ENCODE data around the gene ZNF394. TPM values are rescaled to one million over a fixed set of nuclear protein-coding genes. Genes with fewer than 3 reads are reported as not detected.

Gene ZNF394
- polyA plus RNA-seq, 1 donor (not counting 4 experiments of a cell fraction or from before 2014, with no cell fraction given): 10.1 TPM

DNA sequence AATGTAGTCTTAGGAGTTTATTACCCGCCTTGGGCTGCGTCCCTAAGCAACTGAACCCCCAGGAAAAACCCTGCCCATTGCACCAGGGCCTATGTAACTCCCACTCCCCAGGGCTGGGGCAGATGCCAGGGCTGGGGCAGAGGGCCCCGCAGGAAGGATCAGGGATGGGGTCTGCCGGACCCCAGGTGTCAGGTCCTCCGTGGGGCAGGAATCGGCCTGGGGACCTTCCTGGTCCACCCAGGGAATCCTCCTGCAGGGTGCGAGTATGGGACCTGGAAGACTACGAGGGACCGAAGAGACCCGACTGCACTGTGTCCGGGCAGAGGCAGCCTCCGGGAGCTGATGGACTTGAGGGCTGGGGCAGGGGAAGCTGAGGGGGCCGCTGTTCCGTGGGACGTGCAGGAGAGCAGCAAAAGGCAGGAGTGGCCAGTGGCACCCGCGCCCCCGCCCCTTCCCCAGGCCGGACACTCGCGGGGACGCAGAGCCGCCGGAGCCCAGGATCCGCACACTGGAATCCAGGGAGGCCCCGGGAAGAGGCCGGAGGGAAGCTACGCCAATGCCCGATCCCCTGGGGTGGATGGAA is 31.7 kb downstream of the ZNF394 start:
- Histone ChIP-seq H3K27ac (ENCODE audit: control insufficient read depth, insufficient read depth, low read length) (no peak overlapping the region), H3K9me3 (ENCODE audit: control insufficient read depth, low read depth, low read length) (no peaks in the 10 kb centered on the region), H2AFZ (ENCODE audit: control insufficient read depth, low read length) (no peak overlapping the region), H3K4me2 (ENCODE audit: control insufficient read depth, extremely low read depth, insufficient read depth, low read depth, low read length) (no peak overlapping the region), H3K79me2 (ENCODE audit: control insufficient read depth, insufficient read depth, low read length) (peaks cover 32% of the 10 kb centered on the region), H3K36me3 (ENCODE audit: control insufficient read depth in 2 of 2, extremely low read depth in 1 of 2, insufficient read depth in 2 of 2, low read length in 2 of 2) (peaks cover 4% of the 10 kb centered on the region in 2 experiments), H3K9ac (ENCODE audit: control insufficient read depth, extremely low read depth, insufficient read depth, low read length) (no peak overlapping the region), H3K27me3 (ENCODE audit: control insufficient read depth, extremely low read depth, insufficient read depth, low read length) (no peaks in the 10 kb centered on the region), H3K4me1 (ENCODE audit: control insufficient read depth, extremely low read depth, insufficient read depth, low read length) (peaks cover 9% of the 10 kb centered on the region), H4K20me1 (ENCODE audit: control insufficient read depth, extremely low read depth, insufficient read depth, low read length) (no peaks in the 10 kb centered on the region), H3K9me1 (ENCODE audit: control insufficient read depth, extremely low read depth, insufficient read depth, low read length) (no peaks in the 10 kb centered on the region), H3K4me3 (ENCODE audit: control insufficient read depth in 2 of 3, extremely low read depth in 1 of 3, insufficient read depth in 2 of 3, low read depth in 1 of 3, low read length in 3 of 3) (no peak overlapping the region)
- no peak for FAIRE-seq
- dilution Hi-C loops (cut with MboI; ENCODE audit: extremely low pct_ligation_motif_present, low sequenced_read_pairs): no loop called here
- no peak for TF ChIP-seq EZH2 (IDR thresholded peaks at IDR 0.05; ENCODE audit: low read length)
- TF ChIP-seq, protein P1, sequence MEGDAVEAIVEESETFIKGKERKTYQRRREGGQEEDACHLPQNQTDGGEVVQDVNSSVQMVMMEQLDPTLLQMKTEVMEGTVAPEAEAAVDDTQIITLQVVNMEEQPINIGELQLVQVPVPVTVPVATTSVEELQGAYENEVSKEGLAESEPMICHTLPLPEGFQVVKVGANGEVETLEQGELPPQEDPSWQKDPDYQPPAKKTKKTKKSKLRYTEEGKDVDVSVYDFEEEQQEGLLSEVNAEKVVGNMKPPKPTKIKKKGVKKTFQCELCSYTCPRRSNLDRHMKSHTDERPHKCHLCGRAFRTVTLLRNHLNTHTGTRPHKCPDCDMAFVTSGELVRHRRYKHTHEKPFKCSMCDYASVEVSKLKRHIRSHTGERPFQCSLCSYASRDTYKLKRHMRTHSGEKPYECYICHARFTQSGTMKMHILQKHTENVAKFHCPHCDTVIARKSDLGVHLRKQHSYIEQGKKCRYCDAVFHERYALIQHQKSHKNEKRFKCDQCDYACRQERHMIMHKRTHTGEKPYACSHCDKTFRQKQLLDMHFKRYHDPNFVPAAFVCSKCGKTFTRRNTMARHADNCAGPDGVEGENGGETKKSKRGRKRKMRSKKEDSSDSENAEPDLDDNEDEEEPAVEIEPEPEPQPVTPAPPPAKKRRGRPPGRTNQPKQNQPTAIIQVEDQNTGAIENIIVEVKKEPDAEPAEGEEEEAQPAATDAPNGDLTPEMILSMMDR (optimal IDR thresholded peaks at IDR 0.05 in 1 of 3, IDR thresholded peaks at IDR 0.05 in 1 of 3, conservative IDR thresholded peaks at IDR 0.05 in 1 of 3; ENCODE audit: extremely low read depth in 1 of 3, insufficient read depth in 2 of 3, low read length in 3 of 3): no peak
- DNase-seq (ENCODE audit: low read depth, low spot score): no peak

DNA sequence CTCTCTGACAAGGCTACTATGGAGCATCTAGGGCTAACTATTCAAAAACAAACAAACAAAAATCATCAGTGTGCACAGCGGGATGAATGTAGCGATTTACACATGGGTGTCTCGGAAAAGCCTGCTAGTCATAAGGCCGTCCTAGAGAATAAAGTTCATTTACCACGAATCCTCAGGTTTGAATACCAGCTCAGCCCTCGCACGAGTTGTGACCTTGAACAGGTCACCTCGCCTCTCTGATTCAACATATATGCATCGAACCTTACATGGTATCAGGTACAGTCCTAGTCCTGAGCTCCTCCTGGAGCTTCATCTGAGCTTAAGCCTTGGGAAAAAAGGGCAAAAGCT is 34.7 kb downstream of the ZNF394 start:
- dilution Hi-C loops (cut with MboI; ENCODE audit: extremely low pct_ligation_motif_present, low sequenced_read_pairs): no loop called here
- Histone ChIP-seq H3K79me2 (ENCODE audit: control insufficient read depth, insufficient read depth, low read length) (peaks cover 56% of the 10 kb centered on the region), H3K4me3 (ENCODE audit: control insufficient read depth in 2 of 3, extremely low read depth in 1 of 3, insufficient read depth in 2 of 3, low read depth in 1 of 3, low read length in 3 of 3) (peak overlapping the region; percentile 63 to 99 (median 98)), H3K4me1 (ENCODE audit: control insufficient read depth, extremely low read depth, insufficient read depth, low read length) (peaks cover 19% of the 10 kb centered on the region), H3K9me1 (ENCODE audit: control insufficient read depth, extremely low read depth, insufficient read depth, low read length) (peaks cover 4% of the 10 kb centered on the region), H3K27ac (ENCODE audit: control insufficient read depth, insufficient read depth, low read length) (peak overlapping the region; percentile 91), H3K4me2 (ENCODE audit: control insufficient read depth, extremely low read depth, insufficient read depth, low read depth, low read length) (peak overlapping the region; percentile 94), H3K36me3 (ENCODE audit: control insufficient read depth in 2 of 2, extremely low read depth in 1 of 2, insufficient read depth in 2 of 2, low read length in 2 of 2) (peaks cover 9 to 10% of the 10 kb centered on the region in 2 experiments), H3K27me3 (ENCODE audit: control insufficient read depth, extremely low read depth, insufficient read depth, low read length) (no peaks in the 10 kb centered on the region), H3K9me3 (ENCODE audit: control insufficient read depth, low read depth, low read length) (no peaks in the 10 kb centered on the region), H4K20me1 (ENCODE audit: control insufficient read depth, extremely low read depth, insufficient read depth, low read length) (peaks cover 5% of the 10 kb centered on the region), H3K9ac (ENCODE audit: control insufficient read depth, extremely low read depth, insufficient read depth, low read length) (peak overlapping the region; percentile 99), H2AFZ (ENCODE audit: control insufficient read depth, low read length) (peak overlapping the region; percentile 91)
- DNase-seq (ENCODE audit: low read depth, low spot score) (no peak), FAIRE-seq (no peak)
- TF ChIP-seq, protein P1 (optimal IDR thresholded peaks at IDR 0.05 in 1 of 3, IDR thresholded peaks at IDR 0.05 in 1 of 3, conservative IDR thresholded peaks at IDR 0.05 in 1 of 3; ENCODE audit: extremely low read depth in 1 of 3, insufficient read depth in 2 of 3, low read length in 3 of 3): no peak
- TF ChIP-seq EZH2 (IDR thresholded peaks at IDR 0.05; ENCODE audit: low read length): no peak
